Endothelial cell of umbilical vein (primary cell): ENCODE results near the gene SH3PXD2A. TPM values are rescaled to one million over a fixed set of nuclear protein-coding genes. Genes with fewer than 3 reads are reported as not detected.
A peak's percentile ranks its signal among the peaks of the same experiment; 100 is the strongest.
"Not testable (repeated sequence)": the region's sequence is repeated elsewhere in the genome, so short reads cannot be mapped to it uniquely, and the experiment has no call there.

Experiments used
- BruUV-seq: library from RNA; stranded (reverse); fragments of 400-500 nt; replicated peaks from 2 replicates; lab custom pipeline; 2021; lab: Mats Ljungman, UMichigan
- CTCF ChIA-PET: fragments of 300-600, 350-600 bp; sonication (Branson Sonifier 250); formaldehyde crosslinking; loops from one replicate; lab custom pipeline; 2021; ENCODE audit warnings: antibody characterized with exemption, inconsistent platforms; lab: Charles Lee
- POLR2A ChIA-PET: fragments of 300-600, 350-600 bp; sonication (Branson Sonifier 250); formaldehyde crosslinking; loops from one replicate; lab custom pipeline; 2021; ENCODE audit warnings: antibody characterized with exemption, inconsistent platforms; lab: Charles Lee
- DNase-seq: peaks from one replicate; pipeline ENCODE4 v3.0.0-alpha.2; 2011; ENCODE audit warnings: low read depth, low spot score
- FAIRE-seq: peaks from 2 replicates; lab custom pipeline; 2011; peaks lifted over from hg19 to GRCh38; lab: Jason Lieb, UNC
- H2AFZ ChIP-seq: 2 replicates; pipeline ENCODE4 v1.6.0; 2012; ENCODE audit warnings: low read depth, low read length, control low read depth, inconsistent platforms
- H3K27ac ChIP-seq: 2 replicates; pipeline ENCODE4 v1.5.1; 2011; ENCODE audit warnings: low read depth, mild to moderate bottlenecking, control low read depth, low read length, moderate library complexity; ENCODE audit not compliant: insufficient read depth
- H3K27me3 ChIP-seq, 2 experiments: 2 replicates each; pipeline versions ENCODE4 v1.6.0 to v1.6.1; 2011; ENCODE audit warnings: low read length in 2 of 2, mixed read lengths in 1 of 2; ENCODE audit not compliant: control insufficient read depth in 2 of 2, insufficient read depth in 2 of 2
- H3K36me3 ChIP-seq, 2 experiments: 2 replicates in 1 of 2; 3 replicates in 1 of 2; pipeline ENCODE4 v1.5.1; 2011; ENCODE audit warnings: low read length in 2 of 2, mild to moderate bottlenecking in 1 of 2, moderate library complexity in 1 of 2; ENCODE audit not compliant: control insufficient read depth in 2 of 2, insufficient read depth in 2 of 2; ENCODE audit errors: extremely low read depth in 1 of 2
- H3K4me1 ChIP-seq: 3 replicates; pipeline ENCODE4 v1.5.1; 2011; ENCODE audit warnings: mild to moderate bottlenecking, low read length; ENCODE audit not compliant: control insufficient read depth, insufficient read depth; ENCODE audit errors: extremely low read depth
- H3K4me2 ChIP-seq: 2 replicates; pipeline ENCODE4 v1.6.1; 2011; ENCODE audit warnings: low read length, control low read depth, mixed read lengths; ENCODE audit not compliant: insufficient read depth
- H3K4me3 ChIP-seq, 3 experiments: fragments of 200-600 bp in 1 of 3; sonication (generic), shearing (Covaris generic) in 1 of 3; replicated peaks in 1 of 3; 2 replicates each; pipeline ENCODE4 v1.5.1; 2011 to 2016; ENCODE audit warnings: control low read depth in 3 of 3, low read length in 3 of 3, mild to moderate bottlenecking in 2 of 3, inconsistent platforms in 1 of 3, low read depth in 1 of 3, moderate library complexity in 1 of 3; ENCODE audit not compliant: insufficient read depth in 1 of 3
- H3K79me2 ChIP-seq: 2 replicates; pipeline ENCODE4 v1.6.0; 2012; ENCODE audit warnings: low read length, inconsistent platforms; ENCODE audit not compliant: control insufficient read depth, insufficient read depth
- H3K9ac ChIP-seq: replicated peaks from 2 replicates; pipeline ENCODE3; 2011; ENCODE audit warnings: low read length, control low read depth; ENCODE audit not compliant: insufficient read depth; ENCODE audit errors: extremely low read depth
- H3K9me1 ChIP-seq: replicated peaks from 3 replicates; pipeline ENCODE4 v1.6.0; 2011; ENCODE audit warnings: mild to moderate bottlenecking, low read length; ENCODE audit not compliant: control insufficient read depth, insufficient read depth; ENCODE audit errors: extremely low read depth
- H3K9me3 ChIP-seq: replicated peaks from 2 replicates; pipeline ENCODE4 v1.5.1; 2012; ENCODE audit warnings: low read length, inconsistent platforms; ENCODE audit not compliant: control insufficient read depth, insufficient read depth
- H4K20me1 ChIP-seq: replicated peaks from 2 replicates; pipeline ENCODE3; 2011; ENCODE audit warnings: mild to moderate bottlenecking, low read length; ENCODE audit not compliant: control insufficient read depth, insufficient read depth; ENCODE audit errors: extremely low read depth
- EZH2 ChIP-seq: IDR thresholded peaks from 2 replicates; pipeline ENCODE4 v1.6.1; 2012; ENCODE audit warnings: borderline replicate concordance, low read depth, mild to moderate bottlenecking, moderate library complexity, low read length, inconsistent platforms; ENCODE audit not compliant: severe bottlenecking
- FOS ChIP-seq: IDR thresholded peaks from 2 replicates; pipeline ENCODE4 v1.6.1; 2011; ENCODE audit warnings: mild to moderate bottlenecking, low read length, moderate library complexity, borderline replicate concordance; ENCODE audit not compliant: insufficient read depth
- GATA2 ChIP-seq: IDR thresholded peaks from 2 replicates; pipeline ENCODE4 v1.7.0; 2011; ENCODE audit warnings: low read depth, mild to moderate bottlenecking, moderate library complexity, mixed read lengths, low read length; ENCODE audit not compliant: insufficient read length, insufficient read depth
- POLR2AphosphoS5 ChIP-seq: IDR thresholded peaks from 2 replicates; pipeline ENCODE4 v1.6.1; 2012; ENCODE audit warnings: low read depth, mild to moderate bottlenecking, control low read depth, low read length, moderate library complexity; ENCODE audit not compliant: insufficient read depth
- dilution Hi-C: fragments of 300-500 bp; cut with MboI; formaldehyde crosslinking; loops from one replicate; pipeline ENCODE4 v1.15.0; 2019; ENCODE audit warnings: low sequenced_read_pairs; ENCODE audit not compliant: extremely low pct_ligation_motif_present
- intact Hi-C: fragments of 100-400 bp; cut with micrococcal nuclease; formaldehyde crosslinking; loops from one replicate; pipeline ENCODE4 v1.10.0; 2022
- polyA plus RNA-seq, 4 experiments: library from polyadenylated mRNA; depleted of rRNA in 3 of 4; stranded (reverse) in 3 of 4; unstranded in 1 of 4; fragments of >200 nt; gene quantifications; 2 replicates each; pipeline versions ENCODE4 v1.2.1 to v1.2.3, GENCODE V29; 2011 to 2012; ENCODE audit warnings: missing spikeins in 1 of 4
- total RNA-seq: library from RNA; stranded (reverse); gene quantifications from 2 replicates; pipeline ENCODE4 v1.2.3, GENCODE V29; 2021
- TF ChIP-seq, protein P1 (sequence below): IDR thresholded peaks from 2 replicates; pipeline ENCODE4 v1.6.1; 2011; ENCODE audit not compliant: insufficient read depth, insufficient read length

The SH3PXD2A gene
- total and polyA plus RNA-seq, 2 donors (not counting 3 experiments of a cell fraction or from before 2014, with no cell fraction given) = 1.4 to 5.1 TPM

DNA sequence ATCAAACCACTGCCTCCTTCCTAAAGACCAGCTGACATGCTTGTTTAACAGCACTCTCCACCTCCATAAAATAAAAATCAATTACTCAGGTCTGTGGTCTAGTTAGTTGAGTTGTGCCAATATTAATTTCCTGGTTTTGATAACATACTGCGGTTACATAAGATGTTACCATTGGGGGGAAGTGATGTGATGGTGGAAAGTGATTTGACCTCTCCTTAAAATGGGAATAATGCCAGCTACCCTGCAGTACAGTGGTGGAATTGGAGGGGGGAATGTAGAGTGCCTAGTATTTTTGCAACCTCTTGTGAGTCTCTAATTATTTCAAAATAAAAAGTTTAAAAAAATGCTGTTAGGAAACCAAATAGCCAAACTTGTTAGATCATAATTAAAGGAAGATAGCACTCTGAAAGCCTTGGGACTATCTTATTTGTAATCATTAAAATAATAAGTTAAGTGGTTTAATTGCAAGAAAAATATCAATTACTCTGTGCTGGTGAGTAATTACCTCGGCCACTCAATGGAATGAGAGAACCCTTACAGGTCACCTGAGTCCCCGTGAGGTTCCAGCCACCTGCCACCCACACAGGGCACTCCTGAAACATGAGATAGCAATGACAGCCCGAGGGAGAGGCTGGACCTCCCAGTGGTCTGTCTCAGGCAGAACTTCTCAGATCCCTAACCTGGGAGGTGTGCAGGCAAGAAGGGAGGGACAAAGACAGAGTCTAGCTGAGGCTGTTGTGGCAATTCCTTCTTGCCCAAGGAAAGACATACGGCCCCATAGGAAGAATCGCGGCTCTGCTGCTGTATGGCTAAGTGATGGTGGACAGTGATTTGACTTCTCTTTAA lies 94.1 kb downstream of the SH3PXD2A start:
- intact Hi-C loops = no loop called here

DNA sequence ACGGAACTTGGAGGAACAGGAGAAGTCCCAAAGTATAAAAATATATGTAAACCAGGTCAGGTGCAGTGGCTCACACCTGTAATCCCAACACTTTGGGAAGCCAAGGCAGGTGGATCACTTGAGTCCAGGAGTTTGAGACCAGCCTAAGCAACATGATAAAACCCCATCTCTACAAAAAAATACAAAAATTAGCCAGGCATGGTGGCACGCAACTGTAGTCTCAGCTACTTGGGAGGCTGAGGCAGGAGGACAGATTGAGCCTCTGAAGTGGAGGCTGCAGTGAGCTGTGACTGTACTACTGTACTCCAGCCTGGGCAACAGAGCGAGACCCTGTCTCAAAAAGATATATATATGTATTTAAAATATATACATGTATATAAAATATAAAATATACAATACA lies 95.1 kb downstream of the SH3PXD2A start:
- H3K4me3 ChIP-seq, H2AFZ ChIP-seq, H3K27me3 ChIP-seq, intact Hi-C loops, H3K79me2 ChIP-seq, BruUV-seq, H3K9ac ChIP-seq, H3K36me3 ChIP-seq, H4K20me1 ChIP-seq, H3K4me2 ChIP-seq, DNase-seq, H3K9me3 ChIP-seq, dilution Hi-C loops, POLR2A ChIA-PET, H3K27ac ChIP-seq, FAIRE-seq, H3K9me1 ChIP-seq: not testable (repeated sequence)
- H3K4me1 ChIP-seq = peaks cover 70% of the 10 kb centered on the region
- CTCF ChIA-PET = interaction anchor here (1.3 to 2.8 kb wide), 3 partner anchors 12 to 95 kb away, joined by 5 to 11 read pairs (median 5); partner anchors contain the start of gene SH3PXD2A

More for the DNA sequence above, 94.1 kb downstream of the SH3PXD2A start:
- H3K9me1 ChIP-seq = no peaks in the 10 kb centered on the region
- no peaks in the 10 kb centered on the region for H3K36me3 ChIP-seq
- H3K4me3 ChIP-seq = no peak overlapping the region
- no peak overlapping the region for H3K4me2 ChIP-seq
- no peak overlapping the region for H3K9ac ChIP-seq
- peaks cover 79% of the 10 kb centered on the region for H3K4me1 ChIP-seq
- H3K79me2 ChIP-seq = no peaks in the 10 kb centered on the region
- ChIA-PET CTCF (interaction anchor here (1.3 to 2.8 kb wide), 3 partner anchors 11 to 94 kb away, joined by 5 to 11 read pairs (median 5); partner anchors contain the start of gene SH3PXD2A), POLR2A (no interaction called here)
- BruUV-seq = no TSS peak
- H2AFZ ChIP-seq = no peak overlapping the region
- FAIRE-seq (peak; percentile 88), DNase-seq (peak; percentile 70)
- no peaks in the 10 kb centered on the region for H4K20me1 ChIP-seq
- no peaks in the 10 kb centered on the region for H3K9me3 ChIP-seq
- H3K27ac ChIP-seq = no peak overlapping the region
- no peaks in the 10 kb centered on the region for H3K27me3 ChIP-seq
- TF ChIP-seq, protein P1, sequence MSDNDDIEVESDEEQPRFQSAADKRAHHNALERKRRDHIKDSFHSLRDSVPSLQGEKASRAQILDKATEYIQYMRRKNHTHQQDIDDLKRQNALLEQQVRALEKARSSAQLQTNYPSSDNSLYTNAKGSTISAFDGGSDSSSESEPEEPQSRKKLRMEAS = no peak
- TF ChIP-seq FOS = peak; percentile 23
- peak; percentile 61 for TF ChIP-seq GATA2
- peak; percentile 69 for TF ChIP-seq POLR2AphosphoS5
- no peak for TF ChIP-seq EZH2
- dilution Hi-C loops = no loop called here
